ENCODE data around the gene P2RY1. TPM values are rescaled to one million over a fixed set of nuclear protein-coding genes. Genes with fewer than 3 reads are reported as not detected.

P2RY1 gene
- total and polyA plus RNA-seq, 10 donors = 0.39 to 12.8 (median 5.2) TPM

- DNase-seq = peak; percentile 76
- TF ChIP-seq POLR2AphosphoS5 (IDR thresholded peaks at IDR 0.05) (no peak), CTCF (IDR thresholded peaks at IDR 0.05 in 8 of 11, conservative IDR thresholded peaks at IDR 0.05 in 3 of 11) (no peak), POLR2A (IDR thresholded peaks at IDR 0.05) (no peak)
- peaks cover 0 to 35% (median 12%) of the 10 kb centered on the region in 7 donors for H3K27me3 ChIP-seq (replicated peaks in 1 of 7)
- peaks cover 0 to 30% (median 17%) of the 10 kb centered on the region in 6 donors for H3K4me1 ChIP-seq
- H3K36me3 ChIP-seq = no peaks in the 10 kb centered on the region
- WGBS, 5 donors = 2 to 11% (median 4%) methylated on average over 24 to 47 of the region's 47 CpGs
- intact Hi-C loops (cut with DNase I; ENCODE audit: low total_unique reads) = no loop called here
- no peaks in the 10 kb centered on the region for H3K9me3 ChIP-seq
- H3K4me3 ChIP-seq = peak overlapping the region; percentile 59 to 86 (median 71)
- H3K27ac ChIP-seq = peak overlapping the region in 7 of 8 donors; percentile 22 to 84 (median 73)
These were observed 721 bp downstream of the P2RY1 start for GRCh38 chr3:152835601-152836102.

GRCh38 chr3:152836269-152836668 lies 1.3 kb downstream of the P2RY1 start:
- Histone ChIP-seq H3K9me3 (no peaks in the 10 kb centered on the region), H3K27ac (no peak overlapping the region), H3K4me3 (peak overlapping the region in 6 of 8 donors; percentile 66 to 86 (median 74)), H3K4me1 (peaks cover 0 to 30% (median 17%) of the 10 kb centered on the region in 6 donors), H3K36me3 (no peaks in the 10 kb centered on the region), H3K27me3 (replicated peaks in 1 of 7) (peaks cover 0 to 33% (median 12%) of the 10 kb centered on the region in 7 donors)
- no peak for TF ChIP-seq CTCF (IDR thresholded peaks at IDR 0.05 in 8 of 11, conservative IDR thresholded peaks at IDR 0.05 in 3 of 11)
- no peak for TF ChIP-seq POLR2AphosphoS5 (IDR thresholded peaks at IDR 0.05)
- TF ChIP-seq POLR2A (IDR thresholded peaks at IDR 0.05) = no peak
- no peak for DNase-seq
- intact Hi-C loops (cut with DNase I; ENCODE audit: low total_unique reads) = no loop called here
- 88 to 94% (median 92%) methylated on average over 14 of the region's 14 CpGs for WGBS, 5 donors

- H3K9me3 ChIP-seq = no peaks in the 10 kb centered on the region
- intact Hi-C loops (cut with DNase I; ENCODE audit: low total_unique reads) = no loop called here
- no peak for TF ChIP-seq POLR2AphosphoS5 (IDR thresholded peaks at IDR 0.05)
- no peak for TF ChIP-seq POLR2A (IDR thresholded peaks at IDR 0.05)
- TF ChIP-seq CTCF (IDR thresholded peaks at IDR 0.05 in 8 of 11, conservative IDR thresholded peaks at IDR 0.05 in 3 of 11) = no peak
- H3K36me3 ChIP-seq = no peaks in the 10 kb centered on the region
- WGBS, 5 donors = 86 to 90% (median 89%) methylated on average over 1 of the region's 1 CpG
- no peak for DNase-seq
- H3K4me1 ChIP-seq = peaks cover 0 to 25% (median 14%) of the 10 kb centered on the region in 6 donors
- no peak overlapping the region for H3K4me3 ChIP-seq
- peaks cover 0 to 23% (median 11%) of the 10 kb centered on the region in 7 donors for H3K27me3 ChIP-seq (replicated peaks in 1 of 7)
- H3K27ac ChIP-seq = no peak overlapping the region
These were observed 4.6 kb downstream of the P2RY1 start for GRCh38 chr3:152839511-152839910.

GRCh38 chr3:152841131-152841530 lies 6.2 kb downstream of the P2RY1 start:
- TF ChIP-seq CTCF (IDR thresholded peaks at IDR 0.05 in 8 of 11, conservative IDR thresholded peaks at IDR 0.05 in 3 of 11) (no peak), POLR2AphosphoS5 (IDR thresholded peaks at IDR 0.05) (no peak), POLR2A (IDR thresholded peaks at IDR 0.05) (no peak)
- H3K27ac ChIP-seq = no peak overlapping the region
- peaks cover 0 to 9% (median 0%) of the 10 kb centered on the region in 6 donors for H3K4me1 ChIP-seq
- H3K27me3 ChIP-seq (replicated peaks in 1 of 7) = peaks cover 0 to 6% (median 1%) of the 10 kb centered on the region in 7 donors
- no peaks in the 10 kb centered on the region for H3K36me3 ChIP-seq
- H3K9me3 ChIP-seq = peaks cover 0 to 4% (median 1%) of the 10 kb centered on the region in 8 donors
- no peak overlapping the region for H3K4me3 ChIP-seq
- WGBS, 5 donors = 47 to 89% (median 71%) methylated on average over 1 of the region's 1 CpG
- DNase-seq = no peak
- intact Hi-C loops (cut with DNase I; ENCODE audit: low total_unique reads) = no loop called here

Data from spleen (tissue), 11 donors.